NCI-H446 (cell line): Measurements from ENCODE around the gene EXOC6B.
A peak's percentile ranks its signal among the peaks of the same experiment; 100 is the strongest.
"Not testable (repeated sequence)": the region's sequence is repeated elsewhere in the genome, so short reads cannot be mapped to it uniquely, and the experiment has no call there.

Source experiments
- DNase-seq, 2 experiments: peaks; one replicate each; lab custom pipeline; 2025; lab: John Stamatoyannopoulos, UW

The EXOC6B gene

DNA sequence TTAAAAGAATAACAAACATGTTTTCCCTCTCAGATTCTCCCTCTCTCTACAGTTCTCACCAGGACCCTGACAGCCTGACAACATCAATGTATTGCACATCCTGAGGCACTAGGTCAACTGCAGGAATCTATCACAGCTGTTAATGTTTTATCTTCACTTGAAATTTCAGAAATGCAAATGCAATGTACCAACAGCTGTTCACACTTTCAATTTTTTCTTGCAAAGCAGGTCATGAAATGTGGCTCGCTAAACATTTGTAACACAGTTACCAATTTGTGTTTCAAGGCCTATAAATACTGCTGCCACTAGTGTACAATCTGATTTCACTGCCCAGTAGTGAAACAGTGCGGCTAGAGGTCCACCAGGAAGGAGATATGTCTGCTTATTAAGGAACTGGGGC, 147.8 kb downstream of the EXOC6B start:
- no peak for DNase-seq

GRCh38 chr2:72676341-72677025, 149.3 kb downstream of the EXOC6B start:
- no peak for DNase-seq

DNA sequence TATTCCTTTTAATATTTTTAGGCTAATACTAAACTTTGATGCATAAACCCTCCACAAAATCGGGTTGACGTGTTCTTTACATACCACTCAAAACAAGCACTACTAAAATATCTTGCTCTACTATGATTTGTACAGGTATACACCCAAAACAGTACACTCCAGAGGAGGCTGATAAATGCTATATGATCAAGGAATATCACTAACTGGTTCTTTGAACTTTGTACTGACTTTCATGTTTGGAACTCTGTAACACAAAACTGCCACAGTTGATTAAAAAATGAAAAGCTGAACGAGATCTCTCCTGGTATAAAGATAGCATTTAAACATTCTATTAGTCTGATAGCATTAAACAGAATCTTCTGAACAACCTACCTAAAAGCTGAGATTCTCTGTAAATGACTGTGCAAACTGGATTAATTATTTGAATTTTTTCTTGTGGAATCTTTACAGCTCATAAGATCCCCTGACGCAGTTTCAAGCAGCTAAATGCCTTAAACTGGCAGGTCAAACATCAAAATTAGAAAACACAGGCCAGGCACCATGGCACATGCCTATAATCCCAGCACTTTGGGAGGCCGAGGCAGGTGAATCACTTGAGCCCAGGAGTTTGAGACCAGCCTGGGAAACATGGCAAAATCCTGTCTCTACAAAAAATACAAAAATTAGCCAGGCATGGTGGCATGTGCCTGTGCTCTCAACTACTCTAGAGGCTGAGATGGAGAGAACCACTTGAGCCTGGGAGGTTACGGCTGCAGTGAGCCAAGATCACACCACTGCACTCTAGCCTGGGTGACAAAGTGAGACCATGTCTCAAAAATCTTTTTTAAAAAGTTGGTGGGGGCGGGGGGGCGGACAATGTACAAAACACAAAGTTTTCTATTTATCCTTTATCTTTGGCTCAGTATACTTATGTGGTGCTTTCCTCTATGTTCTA, 150.6 kb downstream of the EXOC6B start:
- DNase-seq = no peak

GRCh38 chr2:72673279-72673678, 152.6 kb downstream of the EXOC6B start:
- no peak for DNase-seq

DNA sequence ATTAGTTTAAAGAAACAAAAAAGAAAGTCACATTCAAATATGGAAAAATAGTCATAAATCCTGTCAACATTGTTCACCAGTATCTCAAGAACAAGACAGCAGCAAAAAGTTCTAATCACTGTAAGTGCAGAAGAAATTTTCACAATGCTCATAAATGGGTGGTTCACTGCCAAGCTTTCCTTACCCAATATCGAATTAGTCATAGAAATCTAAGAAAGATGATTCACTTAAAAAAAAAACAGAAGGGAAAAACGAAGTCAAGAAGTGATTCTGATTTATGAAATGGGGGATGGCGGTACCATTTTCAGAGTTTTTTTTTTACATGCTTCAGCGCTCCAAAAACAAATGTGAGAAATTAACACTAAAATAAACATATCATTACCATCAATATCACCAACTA, 156.7 kb downstream of the EXOC6B start:
- no peak for DNase-seq

- no peak for DNase-seq
Measured at GRCh38 chr2:72668647-72669046, 157.2 kb downstream of the EXOC6B start.

DNA sequence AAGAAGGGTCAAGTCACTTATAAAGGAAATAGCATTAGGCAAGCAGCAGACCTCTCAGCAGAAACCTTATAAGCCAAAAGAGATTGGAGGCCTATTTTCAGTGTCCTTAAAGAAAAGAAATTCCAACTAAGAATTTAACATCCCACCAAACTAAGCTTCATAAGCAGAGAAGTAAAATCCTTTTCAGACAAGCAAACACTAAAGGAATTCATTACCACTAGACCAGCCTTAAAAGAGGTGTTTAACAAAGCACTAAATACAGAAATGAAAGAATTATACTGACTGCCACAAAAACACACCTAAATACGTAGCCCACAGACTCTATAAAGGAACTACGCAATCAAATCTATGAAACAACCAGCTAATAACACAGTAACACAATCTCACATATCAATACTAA, 160.4 kb downstream of the EXOC6B start:
- no peak for DNase-seq

- DNase-seq = no peak
Measured at GRCh38 chr2:72661985-72662384, 163.8 kb downstream of the EXOC6B start.

GRCh38 chr2:72649810-72650209, 176.0 kb downstream of the EXOC6B start:
- DNase-seq = no peak

GRCh38 chr2:72641221-72641620, 184.6 kb downstream of the EXOC6B start:
- DNase-seq = not testable (repeated sequence)

GRCh38 chr2:72638600-72639211, 187.1 kb downstream of the EXOC6B start:
- peak in 1 of 2 experiments; percentile 21 for DNase-seq

- no peak for DNase-seq
Measured at GRCh38 chr2:72636210-72636609, 189.6 kb downstream of the EXOC6B start.

GRCh38 chr2:72630767-72631166, 195.1 kb downstream of the EXOC6B start:
- DNase-seq = no peak

DNA sequence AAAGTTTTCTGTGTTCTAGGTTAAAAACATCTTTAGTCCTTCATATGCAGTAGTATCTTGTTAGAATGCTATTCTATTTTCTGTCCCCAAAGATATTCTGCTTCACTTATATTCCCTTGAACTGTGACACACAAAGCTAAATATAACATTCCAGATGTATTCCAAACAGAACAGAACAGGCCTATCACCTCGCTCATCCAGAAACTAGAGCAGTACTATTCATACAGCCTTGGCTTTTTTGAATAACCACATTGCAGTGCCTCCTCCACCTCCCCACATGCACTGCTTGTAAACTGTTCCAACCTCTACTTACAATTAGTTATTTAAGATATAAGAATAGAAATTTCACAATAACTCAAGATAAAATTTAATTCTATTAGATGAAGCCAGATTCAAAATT, 196.8 kb downstream of the EXOC6B start:
- DNase-seq = no peak

DNA sequence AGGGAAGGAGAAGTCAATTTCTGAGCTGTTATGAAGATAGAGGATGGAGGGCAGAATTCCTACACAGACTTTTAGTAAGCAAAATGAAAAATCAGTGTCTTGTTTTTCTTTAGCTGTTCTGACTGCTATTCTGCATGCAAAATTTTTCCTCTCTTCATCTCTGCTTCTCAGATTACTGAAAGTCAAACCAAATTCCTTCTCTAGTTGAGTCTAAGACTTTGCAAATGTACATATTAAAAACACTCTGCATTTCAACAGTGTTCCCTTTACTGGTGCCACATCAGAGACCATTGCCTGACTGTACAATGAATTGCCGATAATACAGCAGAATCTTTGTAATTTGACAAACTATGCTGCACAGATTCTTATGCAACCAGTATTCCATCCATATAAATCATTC, 198.8 kb downstream of the EXOC6B start:
- no peak for DNase-seq

GRCh38 chr2:72625366-72625765, 200.5 kb downstream of the EXOC6B start:
- no peak for DNase-seq

GRCh38 chr2:72623481-72623880, 202.4 kb downstream of the EXOC6B start:
- DNase-seq = no peak

DNA sequence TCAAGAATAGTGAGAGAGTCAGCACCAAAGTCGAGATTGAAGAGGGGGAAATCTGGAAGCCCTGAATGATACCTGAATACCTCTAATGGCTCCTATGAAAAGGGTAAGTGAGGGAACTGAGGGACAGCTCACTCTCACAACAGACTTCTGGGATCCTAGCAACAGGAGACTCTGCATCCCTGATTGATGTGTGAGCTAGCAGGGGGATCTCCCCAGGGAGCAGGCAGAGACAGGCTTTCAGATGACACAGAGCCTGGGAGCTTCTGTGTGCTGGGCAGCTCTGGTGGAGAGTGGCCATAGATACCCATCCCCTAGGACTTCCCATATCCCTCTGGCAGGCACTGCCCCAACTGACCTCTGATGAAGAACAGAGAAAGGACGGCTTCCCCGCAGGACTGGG, 206.2 kb downstream of the EXOC6B start:
- DNase-seq = no peak

GRCh38 chr2:72613931-72614330, 211.9 kb downstream of the EXOC6B start:
- DNase-seq = no peak

DNA sequence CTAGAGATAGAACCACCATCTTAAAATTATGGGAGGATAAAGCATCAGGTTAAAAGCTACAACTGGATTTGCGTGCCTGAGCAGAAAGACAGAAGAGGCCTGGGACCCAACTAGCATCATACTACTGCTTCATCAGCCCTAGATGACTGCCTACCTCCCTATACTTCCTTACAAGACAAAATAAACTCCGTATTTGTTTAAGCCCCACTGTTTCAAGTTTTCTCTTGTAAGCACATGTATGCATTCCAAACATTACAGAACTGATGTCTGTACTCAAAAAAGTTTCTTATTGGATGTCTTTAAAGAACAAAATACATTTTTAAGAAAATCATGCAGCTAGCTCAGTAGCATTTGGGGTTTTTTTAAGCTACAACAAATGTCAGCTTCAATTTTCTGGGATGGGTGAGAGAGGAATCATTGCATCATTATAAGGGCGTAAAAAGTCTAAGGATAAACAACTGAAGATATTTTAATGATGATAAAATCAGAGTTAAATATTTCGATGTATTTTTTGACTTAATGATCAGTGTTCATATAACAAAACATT, 213.1 kb downstream of the EXOC6B start:
- DNase-seq = no peak

DNA sequence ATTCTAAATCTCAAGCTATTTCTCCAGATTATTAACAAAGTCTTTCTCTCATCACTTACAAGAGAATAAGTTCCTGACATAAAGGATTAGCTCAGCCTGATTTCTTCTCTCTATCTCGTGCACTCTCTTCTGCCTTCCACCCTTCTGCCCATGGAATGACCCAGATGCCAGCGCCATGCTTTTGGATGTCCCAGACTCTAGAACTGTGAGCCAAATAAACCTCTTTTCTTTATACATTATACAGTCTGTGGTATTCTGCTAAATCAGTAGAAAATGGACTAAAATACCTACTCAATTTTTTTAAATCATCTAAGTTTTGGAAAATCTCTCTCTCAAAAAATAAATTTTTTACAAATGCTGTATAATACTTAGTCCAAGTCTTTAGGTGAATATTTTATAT, 218.6 kb downstream of the EXOC6B start:
- DNase-seq = no peak

DNA sequence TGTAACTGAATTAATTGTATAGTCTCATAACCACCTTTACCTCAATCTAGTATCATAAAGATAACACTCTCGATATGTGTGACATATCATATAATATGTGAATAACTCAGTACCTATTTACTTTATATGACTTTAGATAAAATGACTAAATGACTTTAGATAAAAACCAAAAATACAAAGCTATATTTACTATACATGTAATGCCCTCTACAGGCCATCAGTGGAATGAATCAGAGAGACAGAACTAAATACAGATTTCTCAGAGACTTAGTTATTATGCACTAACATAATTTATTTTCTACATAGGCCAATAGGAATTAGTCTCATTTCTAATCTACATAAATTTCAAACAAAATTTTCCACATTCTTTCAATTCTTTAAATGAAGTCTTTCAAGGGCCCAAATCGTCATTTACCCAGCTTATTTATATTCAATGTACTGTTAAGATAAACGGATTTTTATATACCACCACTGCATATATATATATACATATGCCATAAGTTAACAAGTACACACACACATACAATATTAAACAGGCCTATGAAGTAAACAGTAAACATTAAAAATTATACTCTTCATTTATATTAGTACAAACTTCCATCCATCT, 219.9 kb downstream of the EXOC6B start:
- peak in 1 of 2 experiments; percentile 7 for DNase-seq
